Measurements from ENCODE around the gene UQCRFS1.
A peak's percentile ranks its signal among the peaks of the same experiment; 100 is the strongest.
"Not testable (repeated sequence)": the region's sequence is repeated elsewhere in the genome, so short reads cannot be mapped to it uniquely, and the experiment has no call there.

Gene UQCRFS1

GRCh38 chr19:29212356-29212647, 649 bp downstream of the UQCRFS1 start:
- peak; percentile 26 for DNase-seq

DNA sequence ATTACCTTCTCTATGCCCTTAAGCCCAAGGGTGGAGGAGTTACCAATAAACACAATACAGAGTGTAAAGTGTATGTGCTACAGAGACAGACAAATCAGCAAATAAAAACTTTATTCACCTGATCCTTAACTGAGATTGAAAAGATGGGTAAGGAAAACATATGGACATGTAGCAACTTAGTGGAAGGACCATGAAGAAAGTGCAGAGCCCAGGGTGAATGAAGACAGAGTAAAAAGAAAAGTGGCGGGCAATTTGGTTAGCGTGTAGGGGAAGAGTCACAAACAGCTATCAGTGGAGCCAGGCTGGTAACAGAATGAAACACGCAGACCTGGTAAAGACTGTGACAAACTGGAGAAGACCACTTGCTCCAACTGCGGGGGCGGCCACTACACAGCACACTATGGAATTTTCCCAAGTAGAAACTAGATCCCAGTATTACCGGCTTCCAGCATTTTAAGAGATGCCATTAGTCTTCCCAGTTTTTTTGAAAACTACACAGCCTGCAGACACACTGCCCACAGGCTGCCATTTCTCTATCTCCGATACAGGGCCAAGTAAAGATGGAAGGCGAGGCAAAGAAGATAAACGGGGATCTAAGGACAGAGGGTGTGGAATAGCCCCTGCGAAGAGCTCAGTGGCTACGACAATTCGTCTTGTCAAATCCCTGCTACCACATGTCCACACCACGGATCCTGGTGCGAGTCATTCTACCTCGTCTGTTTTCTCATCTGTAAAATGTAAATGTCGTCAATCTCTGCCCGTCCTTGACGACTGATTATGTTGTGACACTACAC, 1.2 kb downstream of the UQCRFS1 start:
- DNase-seq, result no peak

GRCh38 chr19:29211041-29211440, 1.9 kb downstream of the UQCRFS1 start:
- DNase-seq, result not testable (repeated sequence)

DNA sequence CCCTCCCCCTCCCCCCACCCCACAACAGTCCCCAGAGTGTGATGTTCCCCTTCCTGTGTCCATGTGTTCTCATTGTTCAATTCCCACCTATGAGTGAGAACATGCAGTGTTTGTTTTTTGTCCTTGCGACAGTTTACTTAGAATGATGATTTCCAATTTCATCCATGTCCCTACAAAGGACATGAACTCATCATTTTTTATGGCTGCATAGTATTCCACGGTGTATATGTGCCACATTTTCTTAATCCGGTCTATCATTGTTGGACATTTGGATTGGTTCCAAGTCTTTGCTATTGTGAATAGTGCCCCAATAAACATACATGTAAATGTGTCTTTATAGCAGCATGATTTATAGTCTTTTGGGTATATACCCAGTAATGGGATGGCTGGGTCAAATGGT, 2.4 kb downstream of the UQCRFS1 start:
- not testable (repeated sequence) for DNase-seq

DNA sequence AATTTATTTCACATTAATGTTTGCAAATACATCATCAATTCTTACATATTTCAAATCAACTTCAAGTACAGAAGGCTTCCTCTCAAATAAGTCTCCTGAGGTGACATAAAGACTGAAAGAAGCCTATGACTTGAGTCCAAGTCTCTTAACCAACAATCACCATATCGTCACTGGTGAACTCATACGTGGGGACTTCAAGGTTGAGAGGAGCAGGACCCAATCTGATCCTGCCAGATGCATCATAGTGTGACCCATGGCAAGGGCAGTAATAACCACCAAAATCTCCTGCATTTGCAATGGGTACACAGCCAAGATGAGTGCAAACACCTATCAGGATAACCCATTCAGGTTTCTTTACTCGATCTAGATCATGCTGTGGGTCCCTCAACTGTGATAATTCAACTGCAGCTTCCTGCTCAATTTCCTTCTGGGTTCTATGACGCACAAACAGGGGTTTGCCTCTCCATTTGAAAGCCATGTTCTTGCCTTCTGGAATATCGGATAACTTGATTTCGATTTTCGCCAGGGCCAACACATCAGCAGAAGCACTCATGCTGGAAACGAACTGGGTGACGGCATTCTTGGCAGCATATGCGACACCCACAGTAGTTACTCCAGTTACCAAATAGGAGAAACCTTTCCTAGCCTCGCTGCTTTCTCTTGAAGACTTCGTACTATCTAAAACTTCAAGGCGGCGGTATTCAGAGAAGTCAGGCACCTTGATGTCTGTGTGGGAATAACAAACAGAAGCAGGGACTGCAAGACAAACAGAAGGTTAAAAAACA, 5.4 kb downstream of the UQCRFS1 start:
- DNase-seq, result not testable (repeated sequence)

DNA sequence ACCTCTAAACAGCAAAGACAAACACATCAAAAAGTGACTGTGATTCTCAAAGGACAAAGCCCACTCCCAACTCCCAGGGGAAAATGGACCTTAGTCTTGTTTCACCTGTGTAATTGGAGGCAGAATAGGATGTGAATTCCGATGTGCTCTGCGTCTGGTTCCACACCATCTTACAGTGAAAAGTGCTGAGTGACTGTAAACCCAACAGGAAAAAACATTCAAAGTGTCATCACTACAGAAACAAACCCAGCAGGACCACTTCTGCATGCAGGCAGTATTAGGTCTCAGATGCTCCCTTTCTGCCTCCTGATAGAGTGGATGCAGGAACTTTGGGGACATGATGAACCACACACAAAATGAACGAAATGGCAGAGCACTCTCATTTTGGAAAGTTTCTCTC, 6.5 kb downstream of the UQCRFS1 start:
- no peak for DNase-seq

- DNase-seq, result no peak
These were observed 10.7 kb downstream of the UQCRFS1 start for GRCh38 chr19:29202281-29202680.

DNA sequence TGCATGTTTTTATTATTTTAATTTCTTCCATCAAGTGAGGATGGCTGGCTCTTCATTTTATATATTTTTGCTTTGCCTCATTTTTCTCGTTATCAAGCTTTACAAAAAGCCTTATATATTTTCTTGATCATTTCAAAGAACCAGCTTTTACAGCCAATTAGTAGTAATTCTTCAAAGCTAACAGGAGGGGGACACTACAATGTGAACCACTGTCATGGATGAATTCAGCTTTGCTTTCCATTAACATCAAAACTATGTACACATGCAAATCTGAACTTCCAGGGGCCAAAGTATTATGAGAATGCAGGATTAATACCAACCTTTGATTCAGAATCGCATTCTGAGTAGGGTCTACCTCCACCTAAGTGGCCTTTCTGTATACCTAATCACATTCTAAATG, 11.1 kb downstream of the UQCRFS1 start:
- DNase-seq, result no peak

DNA sequence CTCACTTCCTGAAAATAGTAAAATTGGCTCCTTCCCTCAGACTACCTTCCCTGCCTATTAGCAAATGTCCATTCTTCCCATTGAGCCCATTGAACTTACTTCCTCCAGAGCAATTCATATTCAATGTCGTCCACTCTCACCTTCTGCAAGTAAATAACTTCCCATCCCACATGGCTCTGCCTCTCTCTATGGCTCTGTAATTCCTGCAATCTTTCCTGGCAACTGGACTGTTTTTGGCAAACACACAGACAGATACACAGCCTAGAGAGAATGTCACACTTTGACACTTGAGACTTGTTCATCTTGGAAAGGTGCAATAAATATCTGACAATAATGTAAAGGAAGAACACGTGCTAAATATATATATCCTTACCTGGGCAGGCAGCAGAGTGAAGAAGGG, 18.3 kb downstream of the UQCRFS1 start:
- no peak for DNase-seq

- no peak for DNase-seq
These were observed 19.8 kb downstream of the UQCRFS1 start for GRCh38 chr19:29193155-29193554.

GRCh38 chr19:29191005-29191404, 21.9 kb downstream of the UQCRFS1 start:
- DNase-seq, result no peak

GRCh38 chr19:29189033-29189360, 24.0 kb downstream of the UQCRFS1 start:
- no peak for DNase-seq

DNA sequence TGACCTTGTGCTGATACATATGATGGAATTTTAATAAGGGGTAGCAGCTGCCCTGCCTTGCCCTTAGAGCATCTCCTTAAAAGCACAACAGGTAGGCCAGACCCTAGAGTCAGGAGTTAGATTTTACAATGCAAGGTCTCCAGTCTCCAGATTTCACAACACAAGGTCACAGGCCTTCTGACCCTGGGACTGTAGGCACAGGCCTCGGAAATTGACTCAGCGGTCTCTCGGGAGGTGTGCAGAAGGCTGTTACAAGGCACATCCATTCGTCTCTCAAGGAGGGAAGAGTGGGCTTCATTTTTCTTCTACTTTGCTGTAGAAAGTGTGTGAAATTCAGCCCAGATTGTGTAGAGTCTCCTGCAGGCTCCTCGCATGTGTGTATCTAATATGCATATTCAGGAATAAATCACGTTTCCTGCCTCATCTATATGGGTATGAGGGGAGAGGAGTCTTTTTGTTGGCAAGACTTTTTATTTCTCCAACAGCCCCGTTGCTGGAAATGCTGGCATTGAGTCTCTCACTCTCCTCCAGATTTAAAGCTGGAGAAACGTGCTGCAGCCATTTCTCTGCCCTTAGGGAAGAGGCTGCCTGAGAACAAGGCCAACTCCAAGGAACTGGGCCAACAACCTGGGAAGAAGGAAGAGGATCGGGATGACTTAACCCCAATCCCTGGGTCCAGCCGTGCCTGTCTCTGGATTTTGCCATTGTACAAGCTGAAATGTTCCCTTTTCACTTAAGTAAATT, 24.5 kb downstream of the UQCRFS1 start:
- DNase-seq, result no peak

- no peak for DNase-seq
These were observed 25.3 kb downstream of the UQCRFS1 start for GRCh38 chr19:29187676-29188075.

- no peak for DNase-seq
These were observed 27.5 kb downstream of the UQCRFS1 start for GRCh38 chr19:29185427-29185826.

DNA sequence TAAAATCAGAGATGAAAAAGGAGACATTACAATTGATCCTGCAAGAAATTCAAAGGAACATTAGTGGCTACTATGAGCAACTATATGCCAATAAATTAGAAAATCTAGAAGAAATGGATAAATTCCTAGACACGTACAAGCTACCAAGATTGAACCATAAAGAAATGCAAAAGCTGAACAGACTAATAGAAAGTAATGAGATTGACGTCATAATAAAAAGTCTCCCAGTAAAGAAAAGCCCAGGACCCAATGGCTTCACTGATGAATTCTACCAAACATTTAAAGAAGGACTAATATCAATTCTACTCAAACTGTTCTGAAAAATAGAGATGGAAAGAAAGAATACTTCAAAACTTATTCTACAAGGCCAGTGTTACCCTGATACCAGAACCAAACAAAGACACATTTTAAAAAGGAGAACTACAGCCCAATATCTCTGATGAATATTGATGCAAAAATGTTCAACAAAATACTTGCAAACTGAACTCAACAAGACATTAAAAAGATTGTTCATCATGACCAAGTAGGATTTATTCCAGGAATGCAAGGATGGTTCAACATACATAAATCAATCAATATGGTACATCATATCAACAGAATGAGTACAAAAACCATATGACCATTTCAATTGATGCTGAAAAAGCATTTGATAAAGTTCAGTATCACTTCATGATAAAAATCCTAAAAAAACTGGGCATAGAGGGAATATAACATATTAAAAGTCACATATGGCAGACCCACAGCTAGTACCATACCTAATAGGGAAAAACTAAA, 35.8 kb downstream of the UQCRFS1 start:
- DNase-seq, result no peak

- no peak for DNase-seq
These were observed 39.1 kb downstream of the UQCRFS1 start for GRCh38 chr19:29173896-29174295.

- peak; percentile 7 for DNase-seq
These were observed 40.6 kb downstream of the UQCRFS1 start for GRCh38 chr19:29172302-29172701.

DNA sequence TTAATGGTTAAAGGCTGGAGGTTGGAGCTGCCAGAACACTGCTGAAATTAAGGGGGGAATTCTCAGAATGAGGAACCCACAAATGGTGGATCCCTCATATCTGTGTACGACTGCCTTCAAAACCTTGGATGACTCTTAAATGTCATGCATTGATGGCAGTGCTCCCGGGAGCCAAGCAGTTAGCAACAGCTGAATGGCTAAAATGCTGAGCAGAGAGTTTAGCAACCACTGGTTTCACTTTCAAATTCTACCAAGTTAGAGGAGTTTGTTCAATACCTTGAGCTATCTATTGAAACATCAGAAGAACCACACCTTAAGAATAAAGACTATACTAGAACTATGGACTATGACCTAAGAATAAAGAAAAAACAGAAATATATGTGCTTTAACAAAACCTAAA, 41.4 kb downstream of the UQCRFS1 start:
- DNase-seq, result no peak

DNA sequence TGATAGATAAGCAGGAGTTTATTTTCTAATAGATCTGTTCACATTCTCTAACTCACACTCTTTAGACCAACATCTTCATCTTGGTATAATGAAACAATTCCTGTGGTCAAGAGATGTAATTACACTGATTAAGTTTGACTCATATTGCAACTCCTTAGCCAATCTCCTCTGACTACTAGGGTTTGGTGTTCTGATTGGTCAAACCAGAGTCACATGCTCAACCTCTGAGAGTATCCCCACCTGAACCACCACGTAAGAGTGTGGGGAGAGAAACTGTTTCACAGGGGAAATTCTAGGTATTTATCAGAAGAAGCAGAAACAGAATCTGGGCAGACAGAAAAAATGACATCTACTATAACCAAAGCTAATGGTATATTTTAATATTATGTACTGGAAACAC, 42.4 kb downstream of the UQCRFS1 start:
- no peak for DNase-seq

GRCh38 chr19:29162694-29163093, 50.3 kb downstream of the UQCRFS1 start:
- DNase-seq, result no peak

- DNase-seq, result no peak
These were observed 57.3 kb downstream of the UQCRFS1 start for GRCh38 chr19:29155683-29156082.
